Brain microvascular endothelial cell (primary cell): Measurements from ENCODE around the gene GCLC.

Source experiments
- DNase-seq: peaks from one replicate; pipeline ENCODE4 v3.0.0-alpha.2; 2020
- H3K27ac ChIP-seq: fragments of 250-450 bp; sonication (Bioruptor Pico); 2 replicates; pipeline ENCODE4 v1.5.1; 2020; ENCODE audit warnings: mild to moderate bottlenecking, moderate library complexity
- H3K27me3 ChIP-seq: fragments of 250-450 bp; sonication (Bioruptor Pico); replicated peaks from 2 replicates; pipeline ENCODE4 v1.5.1; 2020; ENCODE audit warnings: mild to moderate bottlenecking
- H3K36me3 ChIP-seq: fragments of 250-450 bp; sonication (Bioruptor Pico); replicated peaks from 2 replicates; pipeline ENCODE4 v1.5.1; 2020; ENCODE audit warnings: mild to moderate bottlenecking
- H3K4me3 ChIP-seq: 2 replicates; pipeline ENCODE4 v1.5.1; 2011; ENCODE audit warnings: low read depth, mild to moderate bottlenecking, control low read depth, low read length, moderate library complexity
- in situ Hi-C: cut with HindIII; loops from 2 replicates; pipeline ENCODE4 v1.10.0; 2017; ENCODE audit warnings: low sequenced_read_pairs, low pct_ligation_motif_present
- TF ChIP-seq, protein P1 (sequence below): IDR thresholded peaks from 2 replicates; pipeline ENCODE4 v1.5.1; 2011; ENCODE audit warnings: low read depth, mild to moderate bottlenecking, moderate library complexity, low read length, control low read depth, inconsistent platforms; ENCODE audit errors: missing control alignments

Gene GCLC

DNA sequence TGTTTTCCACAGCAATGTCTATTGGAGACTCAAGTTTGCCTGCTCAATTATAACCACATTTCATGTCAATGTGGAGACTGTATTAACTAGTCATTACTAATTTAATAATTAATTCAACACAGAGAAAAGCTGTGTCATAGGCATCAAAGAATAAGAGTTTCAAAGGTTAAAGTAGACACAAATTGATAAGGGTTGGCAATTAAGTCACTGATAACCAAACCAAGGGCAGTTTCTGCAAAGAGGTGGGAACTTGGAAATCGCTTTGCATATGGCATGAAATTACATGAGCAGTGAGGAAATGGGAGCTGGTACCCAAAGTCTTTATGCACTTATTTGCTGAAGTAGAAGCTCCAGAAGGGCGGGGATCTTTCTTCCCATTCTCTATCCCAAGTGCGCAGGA, 34.2 kb downstream of the GCLC start:
- H3K4me3 ChIP-seq, result no peak overlapping the region
- no peak for DNase-seq
- in situ Hi-C loops, result no loop called here
- H3K27me3 ChIP-seq, result no peaks in the 10 kb centered on the region
- H3K36me3 ChIP-seq, result peaks cover 3% of the 10 kb centered on the region
- H3K27ac ChIP-seq, result no peak overlapping the region
- TF ChIP-seq, protein P1, sequence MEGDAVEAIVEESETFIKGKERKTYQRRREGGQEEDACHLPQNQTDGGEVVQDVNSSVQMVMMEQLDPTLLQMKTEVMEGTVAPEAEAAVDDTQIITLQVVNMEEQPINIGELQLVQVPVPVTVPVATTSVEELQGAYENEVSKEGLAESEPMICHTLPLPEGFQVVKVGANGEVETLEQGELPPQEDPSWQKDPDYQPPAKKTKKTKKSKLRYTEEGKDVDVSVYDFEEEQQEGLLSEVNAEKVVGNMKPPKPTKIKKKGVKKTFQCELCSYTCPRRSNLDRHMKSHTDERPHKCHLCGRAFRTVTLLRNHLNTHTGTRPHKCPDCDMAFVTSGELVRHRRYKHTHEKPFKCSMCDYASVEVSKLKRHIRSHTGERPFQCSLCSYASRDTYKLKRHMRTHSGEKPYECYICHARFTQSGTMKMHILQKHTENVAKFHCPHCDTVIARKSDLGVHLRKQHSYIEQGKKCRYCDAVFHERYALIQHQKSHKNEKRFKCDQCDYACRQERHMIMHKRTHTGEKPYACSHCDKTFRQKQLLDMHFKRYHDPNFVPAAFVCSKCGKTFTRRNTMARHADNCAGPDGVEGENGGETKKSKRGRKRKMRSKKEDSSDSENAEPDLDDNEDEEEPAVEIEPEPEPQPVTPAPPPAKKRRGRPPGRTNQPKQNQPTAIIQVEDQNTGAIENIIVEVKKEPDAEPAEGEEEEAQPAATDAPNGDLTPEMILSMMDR, result no peak

DNA sequence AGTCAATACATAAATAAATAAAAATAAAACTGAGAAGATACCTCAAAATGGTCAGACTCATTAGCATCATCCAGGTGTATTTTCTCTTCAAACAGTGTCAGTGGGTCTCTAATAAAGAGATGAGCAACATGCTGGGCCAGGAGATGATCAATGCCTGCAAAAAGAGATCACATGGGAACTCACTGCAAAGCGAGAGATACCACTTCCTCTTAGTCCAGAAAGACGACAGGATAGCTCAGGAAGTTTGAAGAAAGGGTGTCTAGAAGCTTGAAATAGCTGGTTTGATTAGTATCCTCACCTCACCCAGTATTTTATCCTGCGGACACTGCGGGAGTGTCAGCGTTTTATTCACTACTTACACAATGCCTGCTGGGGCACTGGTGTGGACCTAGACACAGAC, 38.0 kb downstream of the GCLC start:
- no peak for DNase-seq
- peaks cover 6% of the 10 kb centered on the region for H3K36me3 ChIP-seq
- TF ChIP-seq, protein P1, result no peak
- in situ Hi-C loops, result no loop called here
- no peaks in the 10 kb centered on the region for H3K27me3 ChIP-seq
- H3K27ac ChIP-seq, result no peak overlapping the region
- H3K4me3 ChIP-seq, result no peak overlapping the region

DNA sequence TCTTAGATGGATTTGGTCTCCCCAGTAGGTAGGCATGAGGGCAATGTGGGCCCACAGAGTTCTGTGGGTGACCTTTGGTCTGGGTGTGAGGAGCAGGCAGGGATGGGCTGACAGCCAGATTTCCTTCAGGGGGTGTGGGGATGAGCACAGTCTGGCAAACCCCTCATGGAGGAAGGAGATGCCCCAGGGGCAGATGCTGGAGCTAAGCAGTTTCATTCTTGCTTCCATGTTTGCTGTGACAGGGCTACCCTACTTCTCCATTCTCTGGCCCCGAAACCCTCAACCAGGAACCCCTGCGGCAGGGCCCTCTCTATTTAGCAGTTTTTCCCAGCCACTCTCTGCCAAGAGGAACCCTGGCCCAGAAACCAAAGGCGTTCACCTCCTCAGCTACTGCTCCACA, 40.4 kb downstream of the GCLC start:
- Histone ChIP-seq H3K36me3 (peaks cover 6% of the 10 kb centered on the region), H3K27ac (no peak overlapping the region), H3K27me3 (no peaks in the 10 kb centered on the region), H3K4me3 (no peak overlapping the region)
- no peak for DNase-seq
- TF ChIP-seq, protein P1, result no peak
- in situ Hi-C loops, result no loop called here

DNA sequence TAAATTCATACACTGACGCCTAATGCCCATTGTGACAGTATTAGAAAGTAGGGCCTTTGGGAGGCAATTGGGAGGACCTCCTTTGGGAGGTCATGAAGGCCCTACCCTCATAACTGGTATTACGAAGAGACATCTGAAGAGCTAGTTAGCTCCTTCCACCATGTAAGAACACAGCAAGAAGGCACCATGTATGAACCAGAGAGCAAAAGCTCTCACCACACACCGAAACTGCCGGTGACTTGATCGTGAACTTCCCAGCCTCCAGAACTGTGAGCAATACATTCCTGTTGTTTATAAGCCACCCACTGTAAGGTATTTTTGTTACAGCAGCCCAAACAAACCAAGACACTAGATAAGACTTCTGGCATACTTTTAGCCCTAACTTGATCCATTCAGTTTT, 41.8 kb downstream of the GCLC start:
- in situ Hi-C loops, result no loop called here
- Histone ChIP-seq H3K4me3 (no peak overlapping the region), H3K36me3 (peaks cover 6% of the 10 kb centered on the region), H3K27ac (no peak overlapping the region), H3K27me3 (no peaks in the 10 kb centered on the region)
- TF ChIP-seq, protein P1, result no peak
- no peak for DNase-seq

DNA sequence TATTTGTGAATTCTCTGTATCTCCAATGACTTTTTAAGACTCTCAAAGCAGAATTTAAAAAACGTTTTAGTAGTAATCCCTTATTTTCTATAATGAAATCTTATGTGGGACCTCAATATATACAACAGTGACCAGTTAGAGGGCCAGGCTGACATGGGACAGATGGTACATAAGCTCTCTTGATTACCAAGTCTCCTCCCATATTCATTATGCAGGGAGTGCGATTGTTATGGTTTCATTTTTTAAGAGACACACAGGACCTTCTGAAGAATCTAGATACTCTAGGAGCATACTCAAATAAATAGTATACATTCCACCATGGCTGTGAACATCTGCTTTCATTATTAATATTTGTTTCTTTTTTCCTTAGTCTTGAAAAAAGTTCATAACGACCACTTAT, 43.5 kb downstream of the GCLC start:
- H3K4me3 ChIP-seq, result no peak overlapping the region
- peaks cover 6% of the 10 kb centered on the region for H3K36me3 ChIP-seq
- in situ Hi-C loops, result no loop called here
- no peak overlapping the region for H3K27ac ChIP-seq
- TF ChIP-seq, protein P1, result no peak
- DNase-seq, result no peak
- H3K27me3 ChIP-seq, result no peaks in the 10 kb centered on the region

DNA sequence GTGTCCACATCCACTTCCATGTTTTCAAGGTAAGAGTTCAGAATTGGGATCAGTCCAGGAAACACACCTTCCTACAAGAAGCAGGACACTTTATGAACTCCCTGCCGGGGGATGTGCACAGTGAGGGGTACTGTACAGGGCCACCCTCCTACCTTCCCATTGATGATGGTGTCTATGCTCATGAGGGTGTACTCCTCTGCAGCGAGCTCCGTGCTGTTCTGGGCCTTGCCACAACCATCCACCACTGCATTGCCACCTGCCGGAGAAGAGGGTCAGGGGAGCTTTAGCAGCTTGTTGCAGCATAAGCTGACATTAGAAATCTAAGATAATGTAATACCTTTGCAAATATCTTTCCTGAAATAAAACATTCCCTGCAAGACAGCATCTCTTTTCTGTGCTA, 44.8 kb downstream of the GCLC start:
- H3K36me3 ChIP-seq, result peaks cover 3% of the 10 kb centered on the region
- DNase-seq, result no peak

More for the DNA sequence above, 44.8 kb downstream of the GCLC start:
- TF ChIP-seq, protein P1, result no peak
- Histone ChIP-seq H3K4me3 (no peak overlapping the region), H3K27me3 (no peaks in the 10 kb centered on the region), H3K27ac (no peak overlapping the region)
- in situ Hi-C loops, result no loop called here
